HG03354 (cell line): Measurements from ENCODE around the gene OR2T35.

Experiments
- ATAC-seq: cut with Tn5 transposase; IDR thresholded peaks from one replicate; pipeline ENCODE4 v1.9.1; 2021; ENCODE audit warnings: mild to moderate bottlenecking; ENCODE audit not compliant: unreplicated experiment, poor library complexity, severe bottlenecking

The OR2T35 gene

DNA sequence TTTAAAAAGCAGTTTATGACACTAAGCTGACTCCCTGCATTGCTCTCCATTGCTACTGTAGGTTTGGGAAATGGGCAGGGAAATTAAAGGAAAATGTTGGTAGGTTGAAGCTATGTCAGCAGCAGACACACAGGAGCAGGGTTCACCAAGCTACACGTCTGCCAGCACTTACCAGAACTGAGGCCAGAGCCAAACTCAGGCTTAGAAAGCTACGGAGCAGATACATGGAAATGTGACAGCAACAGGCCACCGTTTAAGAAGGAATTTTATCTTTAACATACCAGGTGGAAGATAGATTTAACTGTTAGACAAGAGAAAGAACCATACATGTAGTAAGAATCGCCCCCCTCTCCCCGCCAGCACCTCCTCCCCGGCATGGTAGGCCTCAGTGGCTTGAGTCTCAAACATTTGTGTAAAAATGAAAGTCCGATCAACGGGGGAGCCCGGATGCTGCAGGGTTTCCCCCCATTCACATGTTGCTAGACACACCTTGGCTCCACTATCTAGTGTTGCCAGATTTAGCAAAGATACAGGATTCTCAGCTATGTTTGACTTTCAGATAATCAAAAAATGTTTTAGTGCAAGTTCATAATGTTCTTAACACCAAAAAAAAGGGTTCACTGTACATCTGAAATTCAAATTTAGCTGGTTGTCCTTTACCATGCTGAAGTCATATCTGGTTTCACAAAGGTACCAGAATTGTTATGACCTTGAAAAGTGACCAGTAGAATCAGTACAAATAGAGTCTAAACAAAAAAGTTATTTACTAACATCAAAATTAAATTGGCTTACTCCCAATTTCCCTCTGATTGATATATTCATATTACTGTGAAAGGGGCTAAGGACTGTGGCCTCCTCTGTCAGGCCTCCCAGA lies 16.9 kb downstream of the OR2T35 start:
- peak; percentile 80 for ATAC-seq

DNA sequence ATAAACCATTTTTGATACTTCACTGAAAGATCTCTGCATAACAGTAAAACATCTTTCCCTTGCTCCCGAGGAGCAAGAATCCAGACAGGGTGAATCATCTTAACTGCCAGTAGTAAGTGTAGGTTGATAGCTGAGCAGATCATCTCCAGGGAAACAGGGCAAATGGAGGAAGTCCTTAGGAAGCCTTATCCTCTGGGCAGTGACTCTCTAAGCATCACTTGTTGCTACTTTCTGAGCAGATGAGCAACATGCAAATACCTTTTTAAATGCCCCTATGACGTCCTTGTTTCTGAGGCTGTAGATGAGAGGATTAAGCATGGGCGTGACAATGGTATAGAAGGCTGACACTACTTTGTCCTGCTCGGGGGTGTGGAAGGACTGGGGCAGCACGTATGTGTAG lies 19.1 kb downstream of the OR2T35 start:
- no peak for ATAC-seq

DNA sequence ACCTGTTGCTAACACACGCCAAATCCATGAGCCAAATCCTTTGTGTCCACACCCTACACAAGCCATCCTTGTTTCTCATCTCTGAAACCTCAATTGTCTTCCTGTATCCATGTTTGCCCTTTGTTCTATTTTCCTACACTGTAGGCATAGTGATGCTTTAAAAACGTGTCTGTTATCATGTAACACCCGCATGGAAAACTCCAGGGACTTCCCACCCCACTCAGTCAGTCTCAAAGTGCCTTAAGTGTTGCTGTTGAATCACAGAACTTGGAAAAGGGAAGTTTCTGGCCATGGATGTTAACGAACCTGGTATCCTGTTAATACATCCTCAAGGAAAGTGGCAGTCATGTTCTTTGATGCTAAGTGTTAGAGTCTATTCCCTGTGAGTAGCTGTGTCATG lies 19.9 kb downstream of the OR2T35 start:
- ATAC-seq = no peak

DNA sequence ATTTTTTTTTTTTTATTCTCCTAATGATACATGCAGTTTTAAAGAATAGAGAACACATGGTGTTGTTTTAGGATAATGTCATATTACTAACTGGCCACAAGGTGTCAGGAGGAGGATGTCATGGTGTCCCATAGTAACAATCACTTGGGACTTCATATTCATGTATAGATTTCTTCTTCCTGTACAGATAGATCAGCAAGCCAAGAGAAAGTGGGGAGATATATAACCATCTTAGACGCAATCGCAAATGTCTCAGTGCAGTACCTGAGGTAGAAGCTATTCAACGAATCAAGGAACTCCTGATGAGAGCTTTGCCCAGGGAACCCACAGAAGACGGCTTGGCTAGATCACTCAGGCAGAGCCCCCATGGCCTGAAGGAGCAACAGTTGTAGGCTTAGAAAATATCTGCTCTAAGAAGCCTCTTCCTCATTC lies 22.5 kb downstream of the OR2T35 start:
- ATAC-seq = peak; percentile 97

DNA sequence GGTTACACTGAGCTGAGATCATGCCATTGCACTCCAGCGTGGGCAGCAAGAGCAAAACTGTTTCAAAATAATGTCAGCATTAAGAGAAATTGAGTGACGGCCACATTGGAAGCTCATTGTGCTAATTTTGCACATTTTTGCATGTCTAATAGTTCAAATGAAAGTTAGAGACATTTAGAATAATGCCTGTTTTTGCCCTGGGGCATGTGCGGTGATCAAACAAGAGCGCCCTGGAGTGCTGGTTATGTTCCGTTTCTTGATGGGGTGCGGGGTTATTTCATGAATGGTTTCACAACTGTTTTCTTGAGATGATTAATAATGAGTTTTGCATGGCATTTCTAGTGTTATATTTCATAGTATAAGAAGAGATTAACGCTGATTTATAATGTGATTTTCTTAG lies 23.3 kb downstream of the OR2T35 start:
- no peak for ATAC-seq

DNA sequence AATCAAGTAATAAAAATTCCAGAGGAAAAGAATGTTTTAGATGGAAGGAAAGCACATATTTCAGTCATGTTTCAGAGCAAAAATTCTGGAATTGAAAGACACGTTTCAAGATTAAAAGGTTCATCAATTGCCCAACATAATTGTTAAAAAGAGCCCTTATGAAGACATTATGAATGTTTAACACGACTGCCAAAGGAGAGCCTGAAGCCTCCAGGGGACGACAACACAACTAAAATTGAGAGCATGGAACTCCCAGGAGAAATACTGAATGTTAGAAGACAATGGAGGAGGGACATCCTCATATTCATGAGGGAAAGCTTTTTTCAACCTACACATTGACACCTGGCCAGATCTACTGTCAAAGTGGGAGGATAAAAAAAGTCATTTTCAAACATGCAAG lies 26.2 kb downstream of the OR2T35 start:
- ATAC-seq = no peak

DNA sequence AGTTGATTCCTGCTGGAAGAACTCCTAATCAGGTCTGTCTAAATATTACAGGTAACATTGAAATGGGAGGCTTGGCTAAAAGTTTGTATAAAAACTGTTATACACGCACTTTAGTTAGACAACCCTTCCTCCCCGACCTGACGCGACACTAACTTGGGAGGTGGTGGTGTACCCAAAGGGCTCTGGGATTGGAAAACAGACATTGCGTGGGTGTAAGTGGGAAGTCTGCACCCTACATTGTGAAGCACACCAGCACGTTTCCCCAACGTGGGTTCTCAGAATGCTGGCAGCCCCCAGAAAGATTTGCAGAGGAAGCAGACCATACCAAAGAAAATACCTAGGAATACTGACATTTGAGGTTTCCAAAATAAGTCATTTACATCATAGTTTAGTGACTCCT lies 27.0 kb downstream of the OR2T35 start:
- no peak for ATAC-seq

DNA sequence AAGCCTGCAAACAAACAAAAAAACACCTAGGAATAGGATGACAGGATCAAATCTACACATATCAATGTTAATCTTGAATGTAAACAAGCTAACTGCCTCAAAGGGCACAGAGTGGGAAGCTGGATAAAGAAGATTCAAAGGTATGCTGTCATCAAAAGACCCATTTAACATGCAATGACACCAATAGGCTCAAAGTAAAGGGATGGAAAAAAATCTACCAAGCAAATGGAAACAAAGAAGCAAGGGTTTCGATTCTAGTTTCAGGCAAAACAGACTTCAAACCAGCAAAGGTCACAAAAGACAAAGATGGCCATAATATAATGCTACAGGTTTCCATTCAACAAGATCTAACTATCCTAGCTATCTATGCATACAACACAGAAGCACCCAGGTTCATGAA lies 31.3 kb downstream of the OR2T35 start:
- ATAC-seq = peak; percentile 76

DNA sequence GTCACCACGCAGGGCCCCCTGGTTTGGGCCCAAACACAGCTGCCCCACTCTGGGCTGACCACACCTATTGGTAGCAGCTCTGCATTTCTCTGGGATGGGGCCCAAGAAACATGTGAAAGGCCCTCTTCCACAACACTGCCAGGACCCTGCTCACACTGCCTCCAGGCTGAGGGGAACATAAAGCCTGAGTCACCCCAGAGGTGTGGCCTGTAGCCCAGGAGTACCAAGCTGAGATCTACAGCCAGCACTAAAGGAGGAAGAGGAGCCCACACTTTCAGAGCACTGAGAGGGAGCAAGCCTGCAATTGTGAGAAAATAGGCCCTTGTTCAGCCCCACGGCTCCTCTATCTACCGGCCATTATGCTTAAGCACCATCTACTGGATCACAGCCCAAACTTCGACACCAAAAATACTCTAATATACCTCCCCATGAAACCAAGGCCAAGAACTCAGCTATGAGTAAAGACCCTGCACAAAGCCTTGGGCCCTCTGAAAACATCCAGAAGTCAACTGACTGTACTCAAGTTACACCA lies 33.1 kb downstream of the OR2T35 start:
- no peak for ATAC-seq

DNA sequence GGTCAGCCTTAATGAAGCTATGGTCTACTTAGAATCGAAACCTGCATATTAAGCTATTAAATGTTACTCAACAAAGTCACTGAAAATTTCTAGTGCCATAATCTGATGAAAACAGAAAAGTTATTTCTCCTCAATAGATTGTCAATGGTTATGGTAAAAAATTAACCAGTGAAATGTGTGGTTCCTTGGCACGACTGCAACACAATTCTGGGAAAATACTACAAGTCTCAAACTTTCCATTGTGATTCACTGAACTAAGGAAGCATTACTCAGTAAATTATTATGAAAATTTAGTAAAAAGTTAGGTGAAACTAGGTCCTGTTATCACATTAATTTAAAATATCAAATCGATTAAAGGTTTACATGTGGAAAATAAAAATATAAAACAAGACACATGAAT lies 34.8 kb downstream of the OR2T35 start:
- ATAC-seq = no peak

DNA sequence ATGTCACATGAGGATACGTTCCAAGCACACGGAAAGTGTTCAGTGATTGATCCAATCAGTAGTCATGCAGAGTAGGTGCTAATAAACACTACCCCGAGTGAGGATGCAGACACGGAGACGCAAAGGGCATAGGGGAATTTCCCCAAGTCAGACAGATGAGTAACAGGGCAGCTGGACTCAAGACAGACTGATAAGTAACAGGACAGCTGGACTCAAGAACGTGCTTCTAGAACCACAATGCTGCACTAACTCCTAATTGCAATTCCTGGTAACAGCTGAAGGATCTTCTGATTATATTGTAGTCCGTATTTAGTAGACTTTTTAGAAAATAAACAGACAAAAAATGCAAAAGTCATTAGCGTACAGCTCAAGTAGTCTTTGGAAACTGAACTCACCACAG lies 45.7 kb downstream of the OR2T35 start:
- no peak for ATAC-seq

DNA sequence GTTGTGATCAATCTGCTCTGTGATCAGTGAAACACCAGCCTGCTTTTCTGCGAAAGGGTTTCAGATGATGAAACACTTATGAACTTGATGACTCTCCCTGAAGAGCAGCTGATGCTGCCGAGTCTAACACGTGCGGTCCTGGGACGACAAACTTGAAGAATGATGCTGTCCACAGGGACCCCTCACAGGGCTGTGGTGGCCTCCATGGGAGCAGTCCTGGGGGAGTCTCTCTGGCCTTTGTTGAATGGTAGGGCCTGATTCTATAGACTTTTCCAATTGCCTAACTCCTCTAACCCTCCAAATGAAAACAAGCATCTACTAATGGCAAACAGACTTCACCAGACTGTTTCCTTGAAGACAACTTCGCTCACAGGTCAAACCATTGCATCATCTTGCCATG lies 47.5 kb downstream of the OR2T35 start, which contains the start of gene OR2T10:
Gene OR2T10 (minus strand): TSS at position 112 of the 400 bp plus-strand sequence. CDS start 3,932 bp downstream, outside the sequence.
- no peak for ATAC-seq

DNA sequence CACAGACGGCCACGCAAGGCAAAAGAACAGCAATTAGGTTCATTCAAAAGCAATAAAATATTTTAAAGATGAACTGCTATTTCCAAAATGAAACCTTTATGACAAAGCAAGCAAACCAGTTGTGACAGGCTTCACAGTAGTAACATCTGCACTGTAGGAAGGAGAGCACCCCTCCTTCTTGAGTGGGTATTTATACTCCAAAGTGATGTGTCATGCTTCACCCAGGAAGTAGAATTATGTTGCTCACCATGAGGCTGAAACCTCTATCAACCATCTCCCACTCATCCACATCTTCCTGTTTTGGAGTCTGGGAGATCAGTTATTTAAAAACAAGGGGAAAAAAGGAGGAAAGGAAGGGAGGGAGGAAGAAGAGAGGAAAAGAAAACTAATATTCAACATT lies 48.5 kb downstream of the OR2T35 start:
- no peak for ATAC-seq

DNA sequence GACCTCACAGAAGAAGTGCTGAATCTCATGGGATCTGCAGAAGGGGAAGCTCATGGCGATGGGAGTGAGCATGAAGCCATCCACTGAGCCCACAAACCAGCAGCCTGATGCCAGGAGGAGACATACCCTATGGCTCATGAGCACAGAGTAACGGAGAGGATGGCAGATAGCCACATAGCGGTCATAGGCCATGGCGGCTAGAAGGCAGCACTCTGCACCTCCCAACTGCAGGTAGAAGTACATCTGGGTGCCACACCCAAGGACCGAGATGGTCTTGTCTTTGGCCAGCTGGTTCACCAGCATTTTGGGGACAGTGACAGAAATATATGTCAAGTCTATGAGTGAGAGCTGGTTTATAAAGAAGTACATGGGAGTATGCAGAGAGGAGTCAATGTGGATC lies 51.9 kb downstream of the OR2T35 start:
- no peak for ATAC-seq

DNA sequence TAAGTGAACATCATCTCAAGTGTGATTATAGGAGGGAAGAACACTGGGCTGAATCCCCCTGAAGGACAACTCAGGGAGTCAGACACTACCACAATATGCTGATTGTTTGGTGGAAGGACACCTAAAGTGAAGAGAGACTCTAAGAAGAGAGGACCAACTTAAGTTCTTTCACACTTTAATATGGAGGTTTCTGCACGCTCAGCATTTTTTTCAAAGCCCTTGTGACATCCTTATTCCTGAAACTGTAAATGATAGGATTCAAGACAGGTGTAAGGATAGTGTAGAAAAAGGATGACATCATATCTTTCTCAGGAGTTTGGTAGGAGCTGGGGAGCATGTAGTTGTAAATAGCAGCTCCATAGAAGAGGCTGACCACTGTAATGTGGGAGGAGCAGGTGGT lies 52.4 kb downstream of the OR2T35 start:
- ATAC-seq = no peak

DNA sequence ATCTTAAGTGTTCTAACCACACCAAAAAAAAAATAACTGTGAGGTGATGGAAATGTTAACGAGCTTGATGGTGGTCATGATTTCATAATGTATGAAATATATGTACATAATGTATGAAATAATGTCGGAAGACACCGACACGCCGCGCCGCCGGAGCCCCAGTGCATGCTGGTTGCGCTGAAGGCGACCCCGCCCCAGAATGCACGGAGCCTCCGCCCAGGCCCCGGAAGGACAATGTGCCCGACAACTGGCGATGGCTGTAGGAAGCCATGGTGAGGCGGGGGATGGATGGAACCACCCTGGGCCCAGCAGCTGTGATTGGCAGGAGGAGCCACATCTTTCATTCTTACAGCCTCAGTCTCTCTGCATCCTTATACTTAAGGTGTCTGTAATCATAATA lies 55.0 kb downstream of the OR2T35 start:
- no peak for ATAC-seq

DNA sequence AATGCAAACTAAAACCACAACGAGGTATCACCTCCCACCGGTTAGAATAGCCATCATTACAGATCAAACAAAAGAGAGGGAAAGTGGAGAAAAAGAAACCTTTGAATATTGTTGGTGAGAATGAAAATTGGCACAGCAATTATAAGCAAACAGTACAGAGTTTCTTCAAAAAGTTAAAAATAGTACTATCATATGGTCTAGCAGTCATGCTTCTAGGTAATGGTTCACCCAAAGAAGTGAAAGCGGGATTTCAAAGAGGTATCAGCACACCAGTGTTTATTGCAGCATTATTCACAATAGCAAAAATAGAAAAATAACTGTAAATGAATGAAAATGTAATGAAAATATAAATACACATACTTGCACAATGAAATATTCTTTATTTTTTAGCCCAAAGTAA lies 55.7 kb downstream of the OR2T35 start:
- no peak for ATAC-seq
